Measurements from ENCODE around the gene ARSB.

- TF ChIP-seq TAF1 (IDR thresholded peaks at IDR 0.05; ENCODE audit: borderline replicate concordance, insufficient read depth, low read length) (no peak), POLR2AphosphoS5 (IDR thresholded peaks at IDR 0.05; ENCODE audit: low read depth, low read length) (no peak)
These were observed 175.7 kb downstream of the ARSB start for GRCh38 chr5:78809444-78809843.

Data from PFSK-1 (cell line).